Stimulated activated CD8-positive, alpha-beta memory T cell treated with anti-CD3 and anti-CD28 coated beads, Interleukin-7, amount 100 ng/mL, for 24 hours (primary cell): ENCODE results near the gene FGF12.

ENCODE experiments used
- DNase-seq: peaks from one replicate; pipeline ENCODE4 v3.0.0-alpha.2; 2020; ENCODE audit warnings: low read depth

FGF12 gene

DNA sequence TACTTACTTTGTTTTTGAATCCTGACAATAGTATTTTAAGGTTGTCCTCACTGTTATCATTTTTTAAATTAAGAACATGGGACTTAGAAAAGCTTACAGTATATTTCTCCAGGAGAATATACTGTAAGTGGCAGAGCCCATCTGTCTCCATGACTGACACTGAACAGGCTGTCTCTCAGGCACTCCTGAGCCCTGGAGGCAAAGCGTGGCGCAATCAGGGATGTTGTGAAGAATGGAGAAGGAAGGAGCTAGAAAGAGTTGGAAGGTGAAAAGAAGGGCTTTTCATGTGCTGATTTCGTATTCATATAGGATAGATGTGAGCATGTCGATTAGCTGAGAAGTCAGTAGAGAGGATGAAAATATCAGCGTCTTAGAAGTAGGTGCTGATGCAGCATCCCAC is 41.5 kb downstream of the FGF12 start:
- no peak for DNase-seq

DNA sequence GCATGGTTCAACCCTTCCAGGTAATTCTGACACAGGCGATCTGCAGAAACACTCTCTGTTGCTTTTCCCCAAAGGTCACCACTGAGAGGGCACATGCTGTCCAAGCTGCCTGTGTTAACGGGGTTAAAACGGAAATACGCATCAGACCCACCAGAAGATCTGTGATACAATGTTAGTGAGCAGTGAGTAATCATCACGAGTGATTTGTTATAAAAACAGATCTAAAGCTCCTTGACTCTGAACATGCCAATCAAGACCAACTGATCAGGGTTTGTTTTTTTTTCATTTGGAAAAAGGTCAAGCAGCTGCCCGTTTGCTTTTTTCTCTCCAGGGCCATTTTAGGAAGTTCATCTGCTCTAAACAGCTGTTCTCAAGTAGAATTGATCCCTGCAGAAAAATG is 43.2 kb downstream of the FGF12 start:
- DNase-seq, result no peak

DNA sequence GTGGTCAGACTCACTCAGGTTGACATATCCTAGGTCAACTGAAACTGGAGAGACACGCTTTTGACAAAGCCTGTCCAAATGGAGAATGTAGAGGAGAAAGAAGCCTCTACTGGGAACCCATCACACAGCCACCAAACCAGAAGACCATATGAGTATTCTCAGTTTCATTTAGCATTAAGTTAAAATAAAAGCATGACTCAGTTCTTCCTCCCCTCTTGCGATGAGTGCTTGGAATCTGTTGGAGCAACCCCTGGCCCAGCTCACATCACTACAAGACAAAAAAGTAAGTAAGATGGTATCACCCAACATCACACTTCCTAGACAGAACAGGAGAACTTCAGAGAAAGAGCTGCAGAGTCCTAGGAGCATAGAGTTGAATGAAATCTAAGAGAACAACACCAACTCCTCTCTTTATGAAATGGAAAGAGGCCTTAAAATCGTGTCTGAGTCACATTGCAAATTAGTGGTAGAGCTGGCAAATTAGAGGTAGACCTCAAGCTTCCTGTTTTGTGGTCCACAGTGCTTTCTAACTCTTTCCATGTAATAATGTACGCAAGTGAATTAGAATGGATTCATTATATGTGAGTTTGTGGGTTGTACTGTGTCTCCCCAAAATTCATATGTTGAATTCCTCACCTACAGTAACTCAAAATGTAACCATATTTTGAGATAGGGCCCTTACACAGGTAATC is 51.2 kb downstream of the FGF12 start:
- no peak for DNase-seq

DNA sequence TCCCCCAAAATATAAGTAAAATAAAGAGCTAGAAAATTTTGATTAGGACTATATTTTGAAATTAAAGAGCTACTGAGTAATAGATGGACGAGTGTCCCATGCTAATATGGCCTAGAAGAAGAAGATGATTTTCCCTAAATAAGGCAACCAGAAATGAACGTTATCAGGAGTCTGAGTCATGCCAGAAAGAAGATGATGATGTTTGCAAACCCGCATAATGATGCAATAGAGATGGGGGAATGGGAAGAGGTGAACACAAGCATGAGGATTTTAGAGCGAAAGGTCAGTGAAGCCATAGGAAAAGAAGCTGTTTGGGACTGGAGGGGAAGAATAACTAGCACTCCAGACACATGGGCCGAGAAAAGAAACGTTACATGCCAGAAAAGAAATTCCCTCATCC is 71.7 kb downstream of the FGF12 start:
- DNase-seq, result no peak

DNA sequence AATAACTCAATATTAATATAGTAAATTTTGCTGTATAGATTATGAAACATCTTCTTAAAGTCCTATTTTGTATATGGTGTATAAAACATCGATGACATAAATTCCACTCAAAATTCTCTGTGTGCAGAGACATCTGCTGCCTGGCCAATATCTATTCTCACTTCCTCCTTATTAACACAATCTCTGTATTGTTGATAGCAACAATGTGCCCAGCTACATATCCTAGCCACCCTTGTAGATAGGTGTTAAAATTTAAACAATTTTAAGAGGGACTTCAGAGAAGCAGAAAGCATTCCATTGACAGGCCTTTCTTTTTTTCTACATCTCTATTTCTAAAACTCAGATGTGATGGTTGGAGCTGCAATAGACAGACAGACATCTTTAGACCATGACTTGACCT is 72.3 kb downstream of the FGF12 start:
- no peak for DNase-seq

DNA sequence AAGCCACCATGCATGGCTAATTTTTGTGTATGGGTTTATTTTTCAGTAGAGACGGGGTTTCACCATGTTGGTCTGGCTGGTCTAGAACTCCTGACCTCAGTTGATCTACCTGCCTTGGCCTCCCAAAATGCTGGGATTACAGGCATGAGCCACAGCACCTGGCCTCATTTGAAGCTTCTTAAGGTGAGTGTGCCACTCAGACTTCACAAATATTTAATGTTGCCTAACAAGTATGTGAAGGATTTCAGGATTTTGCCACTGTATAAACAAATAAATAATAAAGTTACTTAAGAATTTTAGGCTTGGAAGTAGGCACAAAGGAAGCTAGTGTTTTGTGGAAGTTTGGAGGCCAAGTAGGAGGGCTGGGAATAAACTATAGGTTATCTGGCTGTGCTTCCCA is 73.5 kb downstream of the FGF12 start:
- DNase-seq, result no peak

DNA sequence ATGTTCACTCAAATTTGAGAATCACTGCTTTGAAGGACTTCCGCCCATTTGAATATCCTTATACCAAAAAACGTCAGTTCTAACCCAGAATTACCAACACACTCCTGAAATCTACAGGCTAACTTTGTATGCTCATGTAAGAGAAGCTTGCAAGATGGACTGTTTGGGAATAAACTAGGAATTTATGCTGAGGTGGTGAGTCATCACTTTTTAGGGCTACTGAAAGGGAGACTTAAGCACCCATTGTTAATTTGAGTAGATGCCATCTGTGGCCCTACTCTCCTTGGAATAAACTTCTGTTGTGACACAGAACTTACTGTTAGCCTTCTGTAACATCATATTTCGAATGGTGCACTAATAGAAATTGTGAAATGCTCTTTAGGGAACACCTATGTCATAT is 74.6 kb downstream of the FGF12 start:
- DNase-seq, result no peak

DNA sequence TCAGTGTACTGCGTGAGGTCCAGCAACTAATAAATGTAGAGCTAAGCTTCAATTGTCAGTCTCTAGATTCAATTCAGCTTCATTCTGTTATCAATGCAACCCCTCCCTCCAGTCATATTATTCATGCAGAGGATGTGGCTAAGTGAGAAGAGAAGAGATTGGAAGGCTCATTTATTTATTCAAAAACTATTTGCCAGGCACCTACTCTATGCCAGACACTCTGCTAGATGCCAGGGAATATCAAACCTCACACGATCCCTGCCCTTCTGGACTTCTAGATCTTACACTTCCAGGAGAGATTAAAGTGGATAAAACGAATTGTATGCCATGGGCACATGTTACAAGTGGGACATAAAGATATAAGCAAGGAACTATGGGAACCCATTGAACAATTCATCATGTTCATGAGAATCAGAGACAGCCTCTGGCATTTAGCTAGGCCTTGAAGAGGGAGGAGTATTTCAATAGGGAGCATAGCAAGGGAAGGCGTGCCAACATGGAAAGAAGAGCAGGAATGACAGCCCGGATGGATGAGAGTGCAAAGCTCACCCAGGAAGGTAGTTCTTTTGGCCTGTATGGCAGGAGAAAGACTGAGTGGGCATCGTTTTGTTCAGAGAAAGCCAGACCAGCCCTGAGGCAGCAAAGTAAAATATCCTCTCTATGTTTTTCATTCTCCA is 75.4 kb downstream of the FGF12 start:
- DNase-seq, result no peak

DNA sequence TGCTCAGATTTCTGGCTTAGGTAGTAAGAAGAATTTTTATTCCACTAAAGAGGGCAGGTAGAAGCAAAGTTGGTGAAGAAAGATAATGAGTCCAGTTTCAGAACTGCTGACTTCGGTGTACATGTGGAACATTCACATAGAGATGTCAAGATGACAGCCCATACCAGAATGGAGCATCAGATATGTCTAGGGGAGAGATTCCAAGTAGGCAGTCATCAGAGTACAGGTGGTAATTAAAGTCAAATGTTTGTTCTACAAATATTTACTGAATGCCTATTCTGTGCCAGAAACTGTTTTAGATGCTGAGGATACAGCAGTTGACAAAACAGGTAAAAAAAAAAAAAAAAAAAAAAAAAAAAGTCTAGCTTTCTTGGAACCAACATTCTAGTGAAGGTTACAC is 81.9 kb downstream of the FGF12 start:
- no peak for DNase-seq

DNA sequence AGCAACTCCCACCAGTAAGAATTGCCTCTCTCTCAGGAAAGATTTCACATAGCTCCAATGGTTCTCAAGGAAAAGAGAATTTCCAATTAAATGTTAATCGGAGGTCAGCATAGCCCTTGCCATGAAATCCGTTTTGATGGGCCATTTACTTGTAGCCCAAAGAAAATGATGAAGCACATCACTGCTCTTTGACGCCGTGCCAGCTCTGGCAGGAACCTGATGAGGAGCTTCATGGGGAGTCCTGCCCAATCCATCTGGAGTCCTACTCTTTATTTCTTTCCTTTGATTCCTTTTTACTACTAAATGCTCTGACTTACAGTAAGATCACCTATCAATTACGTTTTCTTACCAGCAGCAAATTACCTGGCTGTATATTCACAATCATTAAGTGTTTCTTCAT is 84.7 kb downstream of the FGF12 start:
- no peak for DNase-seq

DNA sequence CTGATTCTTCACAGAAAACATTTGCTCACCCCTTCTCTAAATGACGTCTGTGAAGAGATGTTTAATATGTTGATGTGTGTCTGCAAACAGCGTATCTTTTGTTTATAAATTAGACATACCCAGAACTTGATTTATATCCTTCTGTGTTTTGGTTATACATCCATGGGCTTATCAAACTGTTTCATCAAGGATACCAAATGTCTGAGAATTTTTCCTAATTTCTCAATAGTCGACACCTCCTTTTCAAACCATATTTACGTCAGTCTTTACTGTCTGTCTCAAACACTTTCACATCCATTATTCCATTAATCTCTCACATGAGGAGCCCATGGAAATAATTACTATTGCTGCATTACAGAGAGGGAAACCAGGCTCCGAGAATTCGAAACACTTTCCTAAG is 85.4 kb downstream of the FGF12 start:
- no peak for DNase-seq

DNA sequence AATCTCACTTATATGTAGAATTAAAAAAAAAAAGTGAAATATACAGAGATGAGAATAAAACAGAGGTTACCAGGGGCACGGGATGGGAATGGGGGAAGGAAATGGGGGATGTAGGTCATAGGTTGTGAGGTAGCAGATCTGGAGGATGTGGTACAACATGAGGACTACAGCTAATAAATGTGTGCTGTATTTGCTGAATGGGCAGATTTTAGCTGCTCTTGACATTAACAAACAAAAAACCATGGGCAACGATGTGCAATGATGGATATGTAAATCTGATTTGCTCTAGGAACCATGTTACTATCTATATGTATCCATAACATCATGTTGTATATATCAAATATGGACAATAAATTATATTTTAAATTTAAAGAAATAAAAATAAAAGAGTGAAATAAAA is 87.4 kb downstream of the FGF12 start:
- DNase-seq, result no peak

DNA sequence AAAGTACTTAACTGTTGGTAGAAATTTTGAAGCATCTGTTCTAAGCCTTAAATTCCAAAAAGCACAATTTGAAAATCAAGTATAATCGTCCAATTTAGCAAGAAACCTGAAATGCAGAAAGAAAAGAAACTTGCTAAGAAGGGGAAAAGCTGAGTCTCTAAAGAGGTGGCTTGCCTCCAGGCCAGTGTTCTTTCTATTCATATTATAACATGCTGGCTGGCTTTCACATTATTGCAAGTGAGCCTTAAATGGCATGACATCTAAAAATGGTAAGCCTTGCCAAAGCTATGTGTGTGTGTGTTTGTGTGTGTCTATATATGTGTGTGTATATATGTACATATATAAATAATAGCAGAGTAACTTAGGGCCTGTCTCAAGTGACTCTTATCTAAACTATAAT is 89.5 kb downstream of the FGF12 start:
- no peak for DNase-seq

DNA sequence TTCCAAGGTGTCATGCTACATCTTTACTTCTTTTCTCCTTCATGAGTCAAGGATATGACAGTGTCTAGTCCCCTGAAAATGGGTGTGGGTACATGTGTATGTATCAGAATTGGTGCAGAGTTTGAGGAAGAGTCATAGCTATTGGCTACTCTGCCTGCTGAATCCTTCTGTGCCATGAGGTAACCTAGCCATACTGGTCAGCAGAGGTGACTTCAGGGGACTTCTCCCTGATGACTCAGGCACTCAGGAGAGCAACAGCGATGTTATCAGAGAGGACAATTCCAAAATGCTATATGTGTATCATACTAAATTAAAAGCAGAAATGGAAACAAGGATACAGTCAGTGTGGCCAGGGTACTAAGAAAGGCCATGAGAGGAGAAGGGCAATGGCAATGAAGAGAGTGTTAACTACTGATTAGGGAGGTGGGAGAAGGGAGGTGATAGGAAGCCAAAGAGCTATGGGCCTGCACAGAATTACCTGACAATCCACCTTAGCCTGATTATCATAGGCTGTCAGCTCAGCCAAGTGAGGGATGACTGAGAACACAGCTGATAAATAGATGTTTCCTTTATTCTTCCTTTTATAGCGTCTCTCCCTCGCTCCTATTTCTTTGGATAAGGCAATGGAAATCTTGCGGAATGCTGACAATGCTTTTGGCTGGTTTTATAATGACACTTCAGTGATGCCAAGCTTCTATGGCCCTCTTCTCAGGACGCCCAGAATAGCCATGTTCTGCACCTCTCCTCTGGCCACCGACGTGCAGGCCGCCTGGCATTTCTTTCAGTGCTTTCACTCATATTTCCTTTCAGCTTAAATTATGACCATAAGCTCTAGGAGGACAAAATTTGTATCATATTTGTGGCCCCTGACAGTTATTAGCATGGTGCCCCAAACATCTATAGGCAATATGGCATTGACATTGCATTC is 90.6 kb downstream of the FGF12 start:
- no peak for DNase-seq

DNA sequence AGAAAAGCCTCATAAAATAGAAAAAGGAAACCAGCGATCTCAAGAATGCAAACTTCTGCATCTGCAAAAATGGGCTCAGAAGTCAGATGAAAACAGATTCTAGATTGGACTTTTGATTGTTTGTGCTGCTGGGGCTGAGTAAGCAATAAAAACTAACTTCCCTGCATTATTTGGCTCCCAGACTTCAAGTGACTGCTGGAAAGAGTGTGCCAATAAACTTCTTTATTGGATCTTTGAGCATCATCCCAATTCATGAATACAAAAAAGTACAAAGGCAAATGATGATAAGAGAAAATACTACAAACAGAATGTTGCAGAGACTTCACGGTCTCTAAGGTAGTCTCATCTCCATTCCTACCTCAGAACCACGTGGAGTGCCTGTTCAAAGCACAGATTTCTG is 97.9 kb downstream of the FGF12 start:
- DNase-seq, result no peak

DNA sequence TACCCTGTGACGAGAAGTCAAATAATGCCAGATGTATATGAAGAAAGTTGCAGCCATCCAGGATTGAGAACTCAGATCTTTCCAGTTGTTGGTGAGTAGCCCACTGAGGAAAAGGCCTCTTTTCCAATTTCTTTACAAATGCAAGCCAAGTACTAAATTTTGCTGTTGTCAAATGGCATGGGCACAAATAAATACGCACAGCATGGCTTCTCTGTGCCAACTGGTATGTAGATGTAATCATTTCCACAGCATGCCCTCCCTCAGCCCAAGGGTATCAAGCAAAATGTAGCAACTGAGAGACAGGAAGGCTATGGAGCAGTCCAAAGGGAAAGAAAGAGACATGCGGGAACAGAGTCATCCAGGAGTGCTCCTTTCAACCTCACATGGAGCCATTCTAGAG is 105.4 kb downstream of the FGF12 start:
- no peak for DNase-seq

DNA sequence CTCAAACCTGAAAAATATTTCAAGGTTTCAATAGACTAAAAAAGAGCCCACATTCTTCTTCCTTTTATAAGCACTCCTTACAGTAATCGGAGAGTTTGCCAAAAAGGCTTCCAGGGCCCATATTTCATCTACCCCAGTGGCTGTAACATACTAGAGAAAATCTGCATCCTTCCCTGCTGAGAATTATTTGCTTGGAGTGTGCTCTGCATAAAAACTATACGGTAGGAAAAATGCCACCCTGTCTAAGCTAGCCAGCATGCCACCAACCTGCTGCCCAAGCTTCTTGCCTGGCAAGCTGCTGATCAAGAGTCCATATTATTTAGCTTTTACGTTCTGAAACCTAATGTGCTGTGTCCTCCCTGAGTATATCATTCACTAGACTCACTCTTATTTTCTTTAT is 107.1 kb downstream of the FGF12 start:
- DNase-seq, result no peak

DNA sequence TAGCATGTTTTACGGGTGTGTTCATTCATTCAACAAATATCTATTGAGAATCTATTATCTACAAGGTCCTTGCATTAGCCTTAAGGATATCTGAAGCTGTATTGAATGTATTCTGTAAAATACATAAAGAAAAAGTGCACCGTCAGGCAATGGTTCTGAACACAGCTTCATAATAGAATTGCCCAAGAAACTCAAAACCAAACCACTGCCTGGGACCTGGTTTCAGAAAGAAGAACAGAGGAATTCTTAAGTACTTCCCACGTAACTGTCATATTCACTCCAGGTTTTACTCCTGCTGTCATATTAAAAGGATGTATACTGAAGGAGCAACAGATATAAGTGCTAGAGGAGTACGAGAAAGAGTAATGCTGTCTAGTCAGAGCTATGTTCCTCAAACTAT is 115.9 kb downstream of the FGF12 start:
- DNase-seq, result no peak

DNA sequence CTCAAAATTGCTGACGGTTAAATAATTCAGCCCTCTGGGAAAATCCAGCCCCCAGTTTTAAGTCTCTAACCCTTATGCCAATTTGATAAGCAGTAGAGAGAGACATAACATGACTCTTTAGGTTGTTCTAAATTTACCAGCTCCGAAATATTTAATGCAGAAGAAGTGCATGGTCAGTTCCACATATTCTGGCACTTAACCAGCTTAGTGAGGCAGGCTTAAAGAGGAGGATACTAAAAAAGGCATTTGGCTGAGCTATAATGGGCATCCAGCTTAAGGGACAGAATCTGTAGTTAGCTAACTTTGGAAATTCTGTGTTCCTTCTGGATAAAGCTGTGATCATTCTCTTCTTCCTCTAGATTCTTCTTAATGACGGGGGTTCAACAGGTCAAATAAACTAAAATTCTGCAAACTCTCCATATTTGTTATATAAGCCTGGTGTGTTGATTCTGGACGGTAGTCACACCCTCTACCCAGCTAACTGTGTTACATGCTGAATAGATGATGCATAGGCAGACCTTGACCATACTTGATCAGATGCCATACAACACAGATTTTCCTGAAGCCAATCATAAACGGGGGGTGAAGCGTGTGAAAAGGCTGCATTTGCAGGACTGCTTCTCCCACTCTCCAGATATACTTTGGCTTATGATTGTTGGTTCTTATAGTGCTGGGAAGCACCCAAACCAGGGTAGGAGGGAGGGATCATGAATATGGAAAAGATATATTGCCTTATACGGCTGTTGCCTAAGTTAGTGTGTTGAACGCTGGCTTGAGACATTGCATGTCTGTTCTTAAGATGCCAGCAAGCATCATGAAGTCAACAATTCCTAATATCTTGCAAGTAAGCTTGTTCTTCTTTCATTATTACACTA is 118.4 kb downstream of the FGF12 start:
- no peak for DNase-seq

DNA sequence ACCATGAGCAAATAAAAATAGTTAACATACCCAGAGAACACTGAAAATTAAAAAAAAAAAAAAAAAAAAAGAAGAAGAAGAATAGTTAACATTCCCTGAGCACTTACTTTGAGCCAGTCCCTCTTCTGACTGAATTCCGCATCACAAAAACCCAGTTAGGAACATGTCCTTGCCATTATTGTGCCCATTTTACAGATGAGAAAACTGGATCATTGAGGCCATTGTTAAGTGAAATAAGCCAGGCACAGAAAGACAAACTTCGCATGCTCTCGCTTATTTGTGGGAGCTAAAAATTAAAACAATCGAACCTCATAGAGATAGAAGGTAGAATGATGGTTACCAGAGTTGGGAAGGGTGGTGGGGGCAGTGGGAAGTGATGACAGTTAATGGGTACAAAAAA is 119.5 kb downstream of the FGF12 start:
- no peak for DNase-seq

DNA sequence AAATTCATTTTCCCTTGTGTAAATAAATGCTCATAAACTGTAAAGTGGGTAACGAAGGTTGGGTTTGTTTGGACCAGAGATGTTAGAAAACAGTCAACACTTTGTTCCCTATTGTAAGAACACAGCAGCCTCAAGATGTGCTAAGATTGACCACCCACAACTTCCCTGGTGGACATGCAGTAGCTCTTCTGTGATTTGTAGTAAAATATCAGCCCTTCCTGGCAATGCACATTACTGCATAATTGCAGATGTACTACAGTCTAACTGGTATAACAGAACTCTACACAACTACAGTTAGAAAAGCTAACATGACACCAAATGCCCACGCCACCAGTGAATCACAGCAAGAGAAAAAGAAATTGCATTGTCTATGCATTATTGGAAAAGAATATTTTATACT is 129.4 kb downstream of the FGF12 start:
- no peak for DNase-seq

DNA sequence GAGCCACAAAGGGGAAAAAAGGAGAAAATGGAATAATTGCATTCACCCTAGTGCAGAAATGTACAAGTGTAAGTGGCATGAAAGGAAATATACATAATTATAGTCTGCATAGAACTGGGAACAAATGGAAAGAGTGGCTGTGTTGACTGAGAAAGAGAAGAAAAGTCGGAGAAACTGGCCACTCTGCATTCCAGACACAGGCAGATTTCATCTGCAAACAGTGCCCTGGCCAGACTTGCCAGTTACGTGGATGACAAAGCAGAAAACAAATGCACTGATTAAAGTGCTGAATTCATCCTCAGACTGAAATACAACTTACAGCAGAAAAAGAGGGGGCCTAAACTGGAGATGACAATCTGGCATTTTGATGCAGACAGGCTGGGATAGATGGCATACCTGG is 129.8 kb downstream of the FGF12 start:
- DNase-seq, result no peak
